Stomach smooth muscle (tissue), 2 donors: Measurements from ENCODE around the gene RHBDL2.
A peak's percentile ranks its signal among the peaks of the same experiment; 100 is the strongest.

Experiments used
- H3K27ac ChIP-seq: one replicate; pipeline ENCODE4 v1.7.0; 2013; ENCODE audit warnings: mild to moderate bottlenecking, low read length, inconsistent platforms
- H3K27me3 ChIP-seq, 2 donors: one replicate each; pipeline ENCODE4 v1.7.0; 2013; ENCODE audit warnings: low read length in 2 of 2; ENCODE audit not compliant: insufficient read depth in 2 of 2, control insufficient read depth in 1 of 2
- H3K36me3 ChIP-seq, 2 donors: one replicate each; pipeline ENCODE4 v1.7.0; 2013; ENCODE audit warnings: low read length in 2 of 2; ENCODE audit not compliant: control insufficient read depth in 2 of 2, insufficient read depth in 2 of 2
- H3K4me1 ChIP-seq: one replicate; pipeline ENCODE4 v1.7.0; 2013; ENCODE audit warnings: low read length; ENCODE audit not compliant: control insufficient read depth, insufficient read depth
- H3K4me3 ChIP-seq, 2 donors: one replicate each; pipeline ENCODE4 v1.7.0; 2013; ENCODE audit warnings: low read length in 2 of 2
- H3K9ac ChIP-seq, 2 donors: one replicate each; pipeline ENCODE4 v1.7.0; 2013; ENCODE audit warnings: low read length in 2 of 2, mild to moderate bottlenecking in 1 of 2
- H3K9me3 ChIP-seq, 2 donors: one replicate each; pipeline ENCODE4 v1.7.0; 2013; ENCODE audit warnings: low read length in 2 of 2; ENCODE audit not compliant: control insufficient read depth in 2 of 2
- donor health status: healthy.
- donor health status: Pancreatic carcinoma.

RHBDL2 gene

DNA sequence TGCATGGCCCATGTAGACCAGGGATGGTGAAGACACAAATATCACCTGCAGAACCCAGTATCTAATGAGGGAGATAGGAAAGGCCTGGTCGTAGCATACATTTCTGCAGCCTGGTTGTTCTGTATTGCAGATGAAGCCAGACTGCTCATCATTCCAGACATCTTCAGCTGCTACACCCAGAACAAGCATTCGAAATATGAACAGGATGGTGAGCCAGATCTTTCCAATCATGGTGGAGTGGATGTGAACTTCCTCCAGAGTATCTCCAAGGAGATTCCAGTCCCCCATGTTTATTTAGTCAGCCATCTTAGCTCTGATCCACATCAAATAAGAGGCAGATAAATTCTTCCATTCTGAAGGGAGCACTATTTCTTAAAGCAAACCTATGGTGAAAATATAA, 65.8 kb downstream of the RHBDL2 start:
- Histone ChIP-seq H3K9me3 (no peaks in the 10 kb centered on the region), H3K4me3 (no peak overlapping the region), H3K4me1 (peaks cover 10% of the 10 kb centered on the region), H3K9ac (no peak overlapping the region), H3K27ac (no peak overlapping the region), H3K27me3 (no peaks in the 10 kb centered on the region), H3K36me3 (no peaks in the 10 kb centered on the region)

GRCh38 chr1:38873027-38873969, 68.3 kb downstream of the RHBDL2 start, which contains the start of gene MYCBP:
TSS of gene MYCBP (minus strand) at chr1:38873348. CDS start at chr1:38873305, 43 bp downstream.
- Histone ChIP-seq H3K27ac (no peak within 1 kb of the TSS), H3K36me3 (no peaks in the 10 kb centered on the region), H3K9me3 (no peaks in the 10 kb centered on the region), H3K4me3 (peak within 1 kb of the TSS; percentile 93 to 99), H3K27me3 (no peaks in the 10 kb centered on the region), H3K4me1 (peaks cover 10% of the 10 kb centered on the region), H3K9ac (peak within 1 kb of the TSS; percentile 75 to 89)

GRCh38 chr1:38872401-38873026, 69.1 kb downstream of the RHBDL2 start:
- H3K27ac ChIP-seq, result no peak overlapping the region

GRCh38 chr1:38870996-38871395, 70.6 kb downstream of the RHBDL2 start:
- H3K9me3 ChIP-seq, result no peaks in the 10 kb centered on the region
- no peak overlapping the region for H3K27ac ChIP-seq
- peaks cover 0 to 5% of the 10 kb centered on the region in 2 donors for H3K36me3 ChIP-seq
- no peaks in the 10 kb centered on the region for H3K27me3 ChIP-seq
- peaks cover 10% of the 10 kb centered on the region for H3K4me1 ChIP-seq
- H3K4me3 ChIP-seq, result no peak overlapping the region
- H3K9ac ChIP-seq, result no peak overlapping the region

More at GRCh38 chr1:38872401-38873026, 69.1 kb downstream of the RHBDL2 start:
- Histone ChIP-seq H3K27me3 (no peaks in the 10 kb centered on the region), H3K4me1 (peaks cover 10% of the 10 kb centered on the region), H3K36me3 (peaks cover 0 to 4% of the 10 kb centered on the region in 2 donors), H3K4me3 (peak overlapping the region; percentile 93 to 99), H3K9me3 (no peaks in the 10 kb centered on the region), H3K9ac (peak overlapping the region; percentile 71 to 72)

- Histone ChIP-seq H3K4me1 (no peaks in the 10 kb centered on the region), H3K9me3 (no peaks in the 10 kb centered on the region), H3K36me3 (peaks cover 5% of the 10 kb centered on the region in 2 donors), H3K27ac (no peak overlapping the region), H3K9ac (no peak overlapping the region), H3K4me3 (no peak overlapping the region), H3K27me3 (no peaks in the 10 kb centered on the region)
Measured at GRCh38 chr1:38867208-38867607, 74.4 kb downstream of the RHBDL2 start.

- peaks cover 5% of the 10 kb centered on the region in 2 donors for H3K36me3 ChIP-seq
- no peaks in the 10 kb centered on the region for H3K27me3 ChIP-seq
- no peak overlapping the region for H3K27ac ChIP-seq
- no peak overlapping the region for H3K4me3 ChIP-seq
- H3K9ac ChIP-seq, result no peak overlapping the region
- no peaks in the 10 kb centered on the region for H3K9me3 ChIP-seq
- H3K4me1 ChIP-seq, result peaks cover 8% of the 10 kb centered on the region
Measured at GRCh38 chr1:38865112-38865715, 76.4 kb downstream of the RHBDL2 start.

- H3K9me3 ChIP-seq, result no peaks in the 10 kb centered on the region
- peak overlapping the region; percentile 100 for H3K4me3 ChIP-seq
- H3K4me1 ChIP-seq, result peaks cover 30% of the 10 kb centered on the region
- no peaks in the 10 kb centered on the region for H3K27me3 ChIP-seq
- H3K27ac ChIP-seq, result peak overlapping the region; percentile 49
- H3K36me3 ChIP-seq, result peaks cover 4 to 14% of the 10 kb centered on the region in 2 donors
- H3K9ac ChIP-seq, result peak overlapping the region; percentile 96
Measured at GRCh38 chr1:38860454-38860795, 81.2 kb downstream of the RHBDL2 start.

GRCh38 chr1:38859561-38860453, 81.8 kb downstream of the RHBDL2 start, which contains the start of gene RRAGC:
TSS of gene RRAGC (minus strand) at chr1:38859772. CDS start at chr1:38859646, 126 bp downstream.
- Histone ChIP-seq H3K27me3 (no peaks in the 10 kb centered on the region), H3K9ac (peak within 1 kb of the TSS; percentile 96), H3K4me1 (peaks cover 30% of the 10 kb centered on the region), H3K36me3 (peaks cover 7 to 18% of the 10 kb centered on the region in 2 donors), H3K9me3 (no peaks in the 10 kb centered on the region), H3K27ac (peak within 1 kb of the TSS; percentile 49), H3K4me3 (peak within 1 kb of the TSS; percentile 100)

- peak overlapping the region; percentile 41 for H3K27ac ChIP-seq
- H3K27me3 ChIP-seq, result no peaks in the 10 kb centered on the region
- H3K9ac ChIP-seq, result peak overlapping the region; percentile 78 to 86
- H3K36me3 ChIP-seq, result peaks cover 7 to 17% of the 10 kb centered on the region in 2 donors
- H3K9me3 ChIP-seq, result no peaks in the 10 kb centered on the region
- H3K4me1 ChIP-seq, result peaks cover 30% of the 10 kb centered on the region
- peak overlapping the region; percentile 92 to 100 for H3K4me3 ChIP-seq
Measured at GRCh38 chr1:38858833-38859560, 82.6 kb downstream of the RHBDL2 start.
